ENCODE measurements around the gene CEP350.

CEP350 gene

DNA sequence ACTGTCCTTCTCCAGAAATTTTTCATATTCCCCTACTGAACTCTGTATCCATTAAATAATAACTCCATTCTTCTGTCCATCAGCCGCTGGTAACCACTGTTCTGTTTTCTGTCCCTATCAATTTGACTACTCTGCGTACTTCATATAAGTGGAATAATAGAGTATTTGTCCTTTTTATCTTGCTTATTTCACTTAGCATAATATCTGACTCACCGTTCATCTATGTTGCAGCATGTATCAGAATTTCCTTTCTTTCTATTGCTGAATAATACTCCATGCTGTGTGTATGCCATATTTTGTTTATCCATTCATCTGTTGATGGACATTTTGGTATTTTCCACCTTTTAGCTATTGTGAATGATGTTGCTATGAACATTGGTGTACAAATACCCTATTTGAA lies 71.9 kb downstream of the CEP350 start:
- TF ChIP-seq, protein P1, sequence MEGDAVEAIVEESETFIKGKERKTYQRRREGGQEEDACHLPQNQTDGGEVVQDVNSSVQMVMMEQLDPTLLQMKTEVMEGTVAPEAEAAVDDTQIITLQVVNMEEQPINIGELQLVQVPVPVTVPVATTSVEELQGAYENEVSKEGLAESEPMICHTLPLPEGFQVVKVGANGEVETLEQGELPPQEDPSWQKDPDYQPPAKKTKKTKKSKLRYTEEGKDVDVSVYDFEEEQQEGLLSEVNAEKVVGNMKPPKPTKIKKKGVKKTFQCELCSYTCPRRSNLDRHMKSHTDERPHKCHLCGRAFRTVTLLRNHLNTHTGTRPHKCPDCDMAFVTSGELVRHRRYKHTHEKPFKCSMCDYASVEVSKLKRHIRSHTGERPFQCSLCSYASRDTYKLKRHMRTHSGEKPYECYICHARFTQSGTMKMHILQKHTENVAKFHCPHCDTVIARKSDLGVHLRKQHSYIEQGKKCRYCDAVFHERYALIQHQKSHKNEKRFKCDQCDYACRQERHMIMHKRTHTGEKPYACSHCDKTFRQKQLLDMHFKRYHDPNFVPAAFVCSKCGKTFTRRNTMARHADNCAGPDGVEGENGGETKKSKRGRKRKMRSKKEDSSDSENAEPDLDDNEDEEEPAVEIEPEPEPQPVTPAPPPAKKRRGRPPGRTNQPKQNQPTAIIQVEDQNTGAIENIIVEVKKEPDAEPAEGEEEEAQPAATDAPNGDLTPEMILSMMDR (IDR thresholded peaks at IDR 0.05), result no peak
- Histone ChIP-seq H3K4me3 (no peak overlapping the region), H3K27ac (no peak overlapping the region)

DNA sequence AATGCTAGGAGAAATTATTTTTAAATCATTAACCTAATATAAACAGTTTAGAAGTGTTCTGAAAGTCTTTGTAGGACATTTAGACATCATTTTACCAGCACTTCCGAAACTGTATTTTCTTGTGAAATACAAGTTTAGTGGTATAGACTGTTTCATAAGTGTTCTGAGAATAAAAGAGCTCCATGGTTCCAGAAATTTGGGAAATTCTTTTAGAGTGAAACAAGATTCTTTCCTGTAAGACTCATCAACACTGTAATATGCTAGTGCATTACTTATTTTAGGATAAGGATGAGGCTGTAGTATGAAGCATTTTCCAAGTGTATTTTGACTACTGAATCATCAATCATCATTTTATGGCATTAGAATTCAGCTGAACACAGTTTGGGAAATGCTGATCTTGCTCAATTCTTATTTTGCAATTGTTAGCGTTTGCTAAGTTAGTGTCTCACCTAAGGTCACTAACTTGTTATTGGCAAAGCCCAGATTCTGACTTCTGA lies 73.4 kb downstream of the CEP350 start:
- peak overlapping the region in 1 of 2 donors; percentile 39 for H3K27ac ChIP-seq
- DNase-seq (ENCODE audit: low spot score), result no peak
- H3K4me3 ChIP-seq, result no peak overlapping the region
- TF ChIP-seq, protein P1 (IDR thresholded peaks at IDR 0.05), result no peak

More for the DNA sequence above, 71.9 kb downstream of the CEP350 start:
- DNase-seq (ENCODE audit: low spot score), result no peak

DNA sequence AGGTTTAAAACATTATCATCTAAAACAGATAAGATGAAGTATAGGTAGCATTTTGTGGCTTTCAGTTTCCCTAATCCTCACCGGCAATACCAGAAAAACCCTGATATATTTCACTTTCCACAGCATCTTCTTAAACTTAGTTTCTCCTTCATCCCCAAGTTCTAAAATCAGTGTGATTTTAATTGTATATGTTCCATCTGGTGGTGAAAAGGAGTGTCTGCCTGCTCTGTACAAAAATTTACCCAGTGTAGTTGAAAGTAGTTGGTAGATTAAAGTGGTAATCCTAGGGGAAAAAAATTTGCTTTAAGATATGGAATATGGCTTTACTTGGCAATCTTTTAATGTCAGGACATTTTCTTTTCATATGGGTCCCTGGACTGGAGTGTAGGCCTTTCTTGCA lies 74.3 kb downstream of the CEP350 start:
- DNase-seq (ENCODE audit: low spot score), result no peak
- TF ChIP-seq, protein P1 (IDR thresholded peaks at IDR 0.05), result no peak
- Histone ChIP-seq H3K27ac (no peak overlapping the region), H3K4me3 (no peak overlapping the region)

DNA sequence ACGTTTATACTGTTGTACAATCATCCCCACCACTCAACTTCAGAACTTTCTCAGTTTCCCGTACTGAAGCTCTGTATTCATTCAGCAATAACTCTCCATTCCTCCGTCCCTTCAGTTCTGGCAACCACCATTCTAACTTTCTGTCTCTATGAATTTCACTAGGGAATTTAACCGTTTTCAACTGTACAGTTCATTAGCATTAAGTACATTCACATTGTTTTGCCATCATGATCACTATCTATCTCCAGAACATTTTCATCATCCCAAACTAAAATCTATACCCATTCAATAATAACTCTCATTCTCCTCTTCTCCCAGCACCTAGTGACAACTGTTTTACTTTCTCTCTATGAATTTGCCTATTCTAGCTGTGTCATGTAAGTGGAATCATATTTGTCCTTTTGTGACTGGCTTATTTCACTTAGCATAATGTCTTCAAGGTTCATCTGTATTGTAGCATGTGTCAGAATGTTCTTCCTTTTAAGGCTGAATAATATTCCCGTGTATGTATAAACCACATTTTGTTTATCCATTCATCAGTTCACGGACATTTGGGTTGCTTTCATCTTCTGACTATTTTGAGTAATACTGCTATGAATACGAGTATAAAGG lies 75.0 kb downstream of the CEP350 start:
- H3K27ac ChIP-seq, result no peak overlapping the region
- DNase-seq (ENCODE audit: low spot score), result no peak
- H3K4me3 ChIP-seq, result no peak overlapping the region
- TF ChIP-seq, protein P1 (IDR thresholded peaks at IDR 0.05), result no peak

DNA sequence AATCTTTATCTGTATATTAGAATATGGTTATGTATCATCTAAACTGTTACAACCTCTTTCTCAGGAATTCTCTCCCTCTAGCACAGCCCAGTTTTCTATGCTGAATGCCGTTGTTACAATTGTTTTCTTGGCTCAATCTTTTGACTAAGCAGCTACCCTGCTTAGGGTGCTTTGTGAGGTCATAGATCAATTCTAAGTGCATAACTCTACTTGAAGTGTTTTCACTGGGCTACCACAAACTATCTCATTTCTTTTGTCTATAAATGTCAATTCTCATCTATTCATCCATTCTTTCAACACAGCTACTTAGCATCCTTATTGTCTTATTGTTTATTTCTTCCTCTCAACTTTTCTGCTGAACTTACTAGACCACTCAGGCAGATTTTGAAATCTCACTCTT lies 77.1 kb downstream of the CEP350 start:
- no peak overlapping the region for H3K4me3 ChIP-seq
- TF ChIP-seq, protein P1 (IDR thresholded peaks at IDR 0.05), result no peak
- H3K27ac ChIP-seq, result no peak overlapping the region
- DNase-seq (ENCODE audit: low spot score), result no peak

DNA sequence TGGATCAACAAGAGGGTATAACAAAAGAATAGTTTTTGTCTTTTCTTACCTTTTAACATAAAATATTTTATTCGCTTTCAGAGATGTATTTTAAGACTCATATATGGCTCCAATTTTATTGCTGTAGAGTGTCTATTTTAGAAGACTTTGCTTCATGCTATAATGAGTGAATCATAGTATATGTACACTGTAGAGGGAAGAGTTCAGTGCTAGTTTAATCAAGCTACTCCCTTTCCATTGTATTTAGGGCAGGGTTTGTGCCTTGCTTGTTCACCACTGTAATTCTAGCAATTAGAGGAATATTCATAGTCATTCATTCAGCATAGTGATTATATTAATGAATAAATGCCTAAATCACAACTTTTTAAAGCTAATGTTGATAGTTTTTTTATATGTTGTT lies 78.8 kb downstream of the CEP350 start:
- H3K27ac ChIP-seq, result no peak overlapping the region
- DNase-seq (ENCODE audit: low spot score), result no peak
- H3K4me3 ChIP-seq, result no peak overlapping the region
- TF ChIP-seq, protein P1 (IDR thresholded peaks at IDR 0.05), result no peak

DNA sequence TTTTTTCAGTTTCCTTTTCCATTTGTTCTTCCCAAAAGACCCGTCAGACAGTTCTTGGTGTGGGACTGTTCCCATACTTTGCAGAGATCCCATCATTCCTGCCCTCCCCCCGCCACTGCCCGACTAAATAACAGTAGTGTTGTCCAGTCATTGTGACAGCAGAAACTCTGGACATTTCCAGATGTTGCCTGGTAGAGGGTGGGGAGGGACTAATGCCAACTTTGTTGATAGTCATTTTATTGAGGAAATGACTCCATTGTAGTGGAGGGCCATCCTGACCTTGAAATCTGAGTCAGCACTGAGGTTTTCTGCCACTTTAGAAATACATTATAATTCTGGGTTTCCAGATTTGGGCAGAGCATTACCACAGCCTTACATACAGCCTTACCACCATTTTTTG lies 85.4 kb downstream of the CEP350 start:
- TF ChIP-seq, protein P1 (IDR thresholded peaks at IDR 0.05), result no peak
- Histone ChIP-seq H3K4me3 (no peak overlapping the region), H3K27ac (no peak overlapping the region)
- DNase-seq (ENCODE audit: low spot score), result no peak

All from coronary artery (tissue), 2 donors.